ENCODE results near the gene LRCH1. TPM values are rescaled to one million over a fixed set of nuclear protein-coding genes. Genes with fewer than 3 reads are reported as not detected.

Gene LRCH1
- total and polyA plus RNA-seq, 11 donors = 4.5 to 20.1 (median 12.5) TPM

- intact Hi-C loops (cut with DNase I) = loop anchor here in 3 of 10 donors (5.0 to 10.0 kb wide), 4 partner anchors 34 to 56 kb away; partner anchors contain the start of gene LRCH1 (in 3 of the 3)
- DNase-seq (no peak), ATAC-seq (no peak)
- no peaks in the 10 kb centered on the region for H3K36me3 ChIP-seq
- no peaks in the 10 kb centered on the region for H3K27me3 ChIP-seq
- no peaks in the 10 kb centered on the region for H3K9me3 ChIP-seq
- H3K4me1 ChIP-seq = peaks cover 15 to 75% (median 61%) of the 10 kb centered on the region in 12 donors
- no peak for TF ChIP-seq CTCF (IDR thresholded peaks at IDR 0.05)
- TF ChIP-seq POLR2A (IDR thresholded peaks at IDR 0.05) = no peak
- 59 to 75% (median 66%) methylated on average over 9 of the region's 9 CpGs for WGBS, 4 donors
- no peak overlapping the region for H3K4me3 ChIP-seq
- peak overlapping the region in 9 of 12 donors; percentile 8 to 68 (median 18) for H3K27ac ChIP-seq
These were observed 55.0 kb downstream of the LRCH1 start for GRCh38 chr13:46607768-46608564.

DNA sequence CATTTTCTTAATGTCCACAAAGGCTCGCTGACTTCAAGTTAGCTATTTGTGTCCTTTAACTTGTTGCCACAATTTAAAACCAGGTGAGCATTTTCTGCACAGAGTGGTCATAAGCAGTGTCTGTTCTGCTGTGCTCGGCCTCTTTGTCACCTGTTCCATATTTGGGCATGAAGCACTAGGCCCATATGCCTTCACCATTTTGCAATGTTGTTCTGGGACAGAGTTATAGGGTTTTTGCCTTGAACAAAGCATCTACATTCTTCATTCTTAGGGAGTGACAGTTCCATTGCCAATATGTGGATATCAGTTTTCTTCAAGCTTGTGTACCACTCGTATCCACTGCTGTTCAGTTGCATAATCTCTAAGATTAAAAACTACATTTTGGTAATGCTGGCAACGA lies 56.1 kb downstream of the LRCH1 start:
- Histone ChIP-seq H3K4me3 (no peak overlapping the region), H3K9me3 (no peaks in the 10 kb centered on the region), H3K36me3 (no peaks in the 10 kb centered on the region), H3K27me3 (no peaks in the 10 kb centered on the region), H3K4me1 (peaks cover 12 to 65% (median 51%) of the 10 kb centered on the region in 12 donors), H3K27ac (no peak overlapping the region)
- WGBS, 4 donors = 77 to 88% (median 82%) methylated on average over 4 of the region's 4 CpGs
- DNase-seq = no peak
- ATAC-seq = no peak
- TF ChIP-seq POLR2A (IDR thresholded peaks at IDR 0.05) (no peak), CTCF (IDR thresholded peaks at IDR 0.05) (no peak)
- intact Hi-C loops (cut with DNase I) = loop anchor here in 3 of 10 donors (5.0 to 10.0 kb wide), 4 partner anchors 33 to 57 kb away; partner anchors contain the start of gene LRCH1 (in 3 of the 3)

- H3K27me3 ChIP-seq = no peaks in the 10 kb centered on the region
- no peak overlapping the region for H3K4me3 ChIP-seq
- H3K9me3 ChIP-seq = no peaks in the 10 kb centered on the region
- no peaks in the 10 kb centered on the region for H3K36me3 ChIP-seq
- no peak overlapping the region for H3K27ac ChIP-seq
- TF ChIP-seq POLR2A (IDR thresholded peaks at IDR 0.05) = no peak
- TF ChIP-seq CTCF (IDR thresholded peaks at IDR 0.05) = no peak
- intact Hi-C loops (cut with DNase I) = loop anchor here in 7 of 10 donors (5.0 to 10.0 kb wide), 7 partner anchors 33 to 65 kb away; partner anchors contain the start of gene LRCH1 (in 3 of the 7)
- DNase-seq (no peak), ATAC-seq (no peak)
- 91 to 96% (median 93%) methylated on average over 6 of the region's 6 CpGs for WGBS, 4 donors
- peaks cover 10 to 65% (median 48%) of the 10 kb centered on the region in 12 donors for H3K4me1 ChIP-seq
These were observed 56.8 kb downstream of the LRCH1 start for GRCh38 chr13:46609726-46610125.

- no peak overlapping the region for H3K27ac ChIP-seq
- WGBS, 4 donors = 89 to 95% (median 93%) methylated on average over 3 of the region's 3 CpGs
- DNase-seq (no peak), ATAC-seq (no peak)
- no peaks in the 10 kb centered on the region for H3K9me3 ChIP-seq
- TF ChIP-seq POLR2A (IDR thresholded peaks at IDR 0.05) (no peak), CTCF (IDR thresholded peaks at IDR 0.05) (no peak)
- no peaks in the 10 kb centered on the region for H3K27me3 ChIP-seq
- no peak overlapping the region for H3K4me3 ChIP-seq
- H3K4me1 ChIP-seq = peaks cover 2 to 60% (median 42%) of the 10 kb centered on the region in 12 donors
- no peaks in the 10 kb centered on the region for H3K36me3 ChIP-seq
- intact Hi-C loops (cut with DNase I) = loop anchor here in 4 of 10 donors (10.0 kb wide), 3 partner anchors 47 to 63 kb away; no protein-coding TSS in a partner anchor
These were observed 59.3 kb downstream of the LRCH1 start for GRCh38 chr13:46612267-46612666.
